GM18505 (cell line): Measurements from ENCODE around the gene KPNA1.

Source experiments
- ATAC-seq: cut with Tn5 transposase; IDR thresholded peaks from one replicate; pipeline ENCODE4 v1.9.1; 2021; ENCODE audit not compliant: unreplicated experiment
- POLR2A ChIP-seq: IDR thresholded peaks from 4 replicates; pipeline ENCODE4 v1.6.1; 2011; ENCODE audit warnings: borderline replicate concordance; ENCODE audit not compliant: insufficient read depth, insufficient read length; ENCODE audit errors: extremely low read depth

KPNA1 gene

GRCh38 chr3:122382888-122383666 is 131.7 kb downstream of the KPNA1 start, which contains the start of gene MIX23:
MIX23 (minus strand) TSS chr3:122383231; CDS start chr3:122383224, 7 bp downstream.
- TF ChIP-seq POLR2A: peak; percentile 80
- ATAC-seq: peak; percentile 35

GRCh38 chr3:122377975-122378374 is 136.8 kb downstream of the KPNA1 start:
- ATAC-seq: no peak
- TF ChIP-seq POLR2A: no peak

- TF ChIP-seq POLR2A: no peak
- no peak for ATAC-seq
These were observed 140.7 kb downstream of the KPNA1 start for GRCh38 chr3:122374034-122374433.
